GM19467 (cell line): ENCODE results near the gene MTCL1.

Experiments
- ATAC-seq: cut with Tn5 transposase; IDR thresholded peaks from one replicate; pipeline ENCODE4 v1.9.1; 2021; ENCODE audit warnings: mild to moderate bottlenecking, moderate library complexity; ENCODE audit not compliant: unreplicated experiment

MTCL1 gene

GRCh38 chr18:8826971-8827370 lies 121.6 kb downstream of the MTCL1 start:
- no peak for ATAC-seq

- ATAC-seq, result no peak
Measured at GRCh38 chr18:8828300-8828699, 122.9 kb downstream of the MTCL1 start.

- ATAC-seq, result no peak
Measured at GRCh38 chr18:8828798-8829197, 123.4 kb downstream of the MTCL1 start.

GRCh38 chr18:8830067-8831060 lies 125.0 kb downstream of the MTCL1 start:
- ATAC-seq, result no peak

GRCh38 chr18:8831112-8831511 lies 125.8 kb downstream of the MTCL1 start:
- ATAC-seq, result no peak

- ATAC-seq, result no peak
Measured at GRCh38 chr18:8831531-8831930, 126.2 kb downstream of the MTCL1 start.

- no peak for ATAC-seq
Measured at GRCh38 chr18:8833480-8833879, 128.1 kb downstream of the MTCL1 start.

GRCh38 chr18:8834881-8835280 lies 129.5 kb downstream of the MTCL1 start:
- ATAC-seq, result no peak

GRCh38 chr18:8835521-8835953 lies 130.2 kb downstream of the MTCL1 start:
- ATAC-seq, result no peak

GRCh38 chr18:8839281-8839680 lies 133.9 kb downstream of the MTCL1 start:
- ATAC-seq, result no peak

GRCh38 chr18:8841781-8842485 lies 136.6 kb downstream of the MTCL1 start:
- no peak for ATAC-seq

GRCh38 chr18:8842506-8842905 lies 137.2 kb downstream of the MTCL1 start:
- no peak for ATAC-seq

GRCh38 chr18:8843005-8843404 lies 137.6 kb downstream of the MTCL1 start:
- no peak for ATAC-seq

- no peak for ATAC-seq
Measured at GRCh38 chr18:8844721-8845148, 139.4 kb downstream of the MTCL1 start.

- ATAC-seq, result no peak
Measured at GRCh38 chr18:8845506-8845905, 140.2 kb downstream of the MTCL1 start.

GRCh38 chr18:8847066-8847755 lies 141.9 kb downstream of the MTCL1 start:
- ATAC-seq, result no peak

- no peak for ATAC-seq
Measured at GRCh38 chr18:8847900-8848299, 142.5 kb downstream of the MTCL1 start.

GRCh38 chr18:8848541-8848940 lies 143.2 kb downstream of the MTCL1 start:
- no peak for ATAC-seq

- ATAC-seq, result no peak
Measured at GRCh38 chr18:8849696-8850095, 144.3 kb downstream of the MTCL1 start.

- no peak for ATAC-seq
Measured at GRCh38 chr18:8851659-8852058, 146.3 kb downstream of the MTCL1 start.

- ATAC-seq, result no peak
Measured at GRCh38 chr18:8854550-8854949, 149.2 kb downstream of the MTCL1 start.
